Esophagus muscularis mucosa (tissue), 3 donors: ENCODE data around the gene TPD52L2.
"Not testable (repeated sequence)": the region's sequence is repeated elsewhere in the genome, so short reads cannot be mapped to it uniquely, and the experiment has no call there.

Experiments used
- CTCF ChIP-seq, 3 experiments: fragments of 200-600 bp in 2 of 3; fragments of 450-650 bp in 1 of 3; sonication (generic) in 2 of 3; IDR thresholded peaks; one replicate each; pipeline ENCODE4 v1.5.1; 2017 to 2019; ENCODE audit warnings: antibody characterized with exemption in 3 of 3, mild to moderate bottlenecking in 2 of 3, moderate library complexity in 1 of 3
- POLR2AphosphoS5 ChIP-seq, 2 donors: sonication (generic); formaldehyde crosslinking; IDR thresholded peaks; one replicate each; pipeline ENCODE4 v1.6.1; 2017; ENCODE audit warnings: antibody characterized with exemption in 2 of 2

GRCh38 chr20:63916371-63916939, 51.4 kb downstream of the TPD52L2 start:
- TF ChIP-seq CTCF, POLR2AphosphoS5 (IDR thresholded peaks at IDR 0.05): not testable (repeated sequence)
